HG03064 (cell line): ENCODE data around the gene SYAP1.
"Not testable (repeated sequence)": the region's sequence is repeated elsewhere in the genome, so short reads cannot be mapped to it uniquely, and the experiment has no call there.

Experiments used
- ATAC-seq: cut with Tn5 transposase; IDR thresholded peaks from one replicate; pipeline ENCODE4 v1.9.1; 2021; ENCODE audit warnings: low read depth; ENCODE audit not compliant: unreplicated experiment

SYAP1 gene

GRCh38 chrX:16719334-16720084 is at the start of gene SYAP1:
Gene SYAP1 (plus strand): TSS chrX:16719612. CDS start chrX:16719725, 113 bp downstream.
- peak; percentile 99 for ATAC-seq

GRCh38 chrX:16671005-16671404 is 48.4 kb upstream of the SYAP1 start:
- ATAC-seq, result no peak

GRCh38 chrX:16678689-16679088 is 40.7 kb upstream of the SYAP1 start:
- ATAC-seq, result no peak

- no peak for ATAC-seq
These were observed 36.3 kb upstream of the SYAP1 start for GRCh38 chrX:16683007-16683664.

GRCh38 chrX:16687514-16687913 is 31.9 kb upstream of the SYAP1 start:
- no peak for ATAC-seq

- no peak for ATAC-seq
These were observed 24.2 kb upstream of the SYAP1 start for GRCh38 chrX:16695079-16695676.

GRCh38 chrX:16696956-16697355 is 22.5 kb upstream of the SYAP1 start:
- no peak for ATAC-seq

GRCh38 chrX:16699389-16699788 is 20.0 kb upstream of the SYAP1 start:
- ATAC-seq, result no peak

GRCh38 chrX:16700734-16701133 is 18.7 kb upstream of the SYAP1 start:
- no peak for ATAC-seq

GRCh38 chrX:16702700-16703599 is 16.5 kb upstream of the SYAP1 start:
- no peak for ATAC-seq

GRCh38 chrX:16705370-16705769 is 14.0 kb upstream of the SYAP1 start:
- ATAC-seq, result no peak

GRCh38 chrX:16708016-16708415 is 11.4 kb upstream of the SYAP1 start:
- no peak for ATAC-seq

- no peak for ATAC-seq
These were observed 8.1 kb upstream of the SYAP1 start for GRCh38 chrX:16711219-16711811.

- peak; percentile 19 for ATAC-seq
These were observed 7.4 kb upstream of the SYAP1 start for GRCh38 chrX:16711893-16712547.

GRCh38 chrX:16712548-16713155 is 6.8 kb upstream of the SYAP1 start, which contains the start of gene CTPS2:
Gene CTPS2 (minus strand): TSS chrX:16712669. CDS start chrX:16702902, 9,767 bp downstream.
- ATAC-seq, result peak; percentile 79

GRCh38 chrX:16714504-16714903 is 4.9 kb upstream of the SYAP1 start:
- ATAC-seq, result no peak

- not testable (repeated sequence) for ATAC-seq
These were observed 3.8 kb upstream of the SYAP1 start for GRCh38 chrX:16715638-16716037.

GRCh38 chrX:16716451-16716850 is 3.0 kb upstream of the SYAP1 start:
- ATAC-seq, result not testable (repeated sequence)

GRCh38 chrX:16718824-16719333 is 533 bp upstream of the SYAP1 start:
- ATAC-seq, result peak; percentile 35
